Naive B cell (primary cell): ENCODE measurements around the gene SMG9. TPM values are rescaled to one million over a fixed set of nuclear protein-coding genes. Genes with fewer than 3 reads are reported as not detected.

ENCODE experiments used
- ATAC-seq, 2 donors: fragments of 150-1000 bp; cut with Tn5 transposase; 2 replicates each; pipeline ENCODE4 v1.10.0; 2021; ENCODE audit warnings: low read depth in 2 of 2, mild to moderate bottlenecking in 2 of 2, moderate library complexity in 2 of 2
- DNase-seq: peaks from one replicate; pipeline ENCODE4 v3.0.0; 2022
- H3K27ac Mint-ChIP-seq, 6 donors: one replicate each; pipeline ENCODE4 v1.8.0; 2020 to 2022; ENCODE audit warnings: mild to moderate bottlenecking in 6 of 6, mixed read lengths in 6 of 6, moderate library complexity in 5 of 6, inconsistent platforms in 2 of 6
- H3K27me3 Mint-ChIP-seq, 3 donors: one replicate each; pipeline ENCODE4 v1.8.0; 2021 to 2022; ENCODE audit warnings: mixed read lengths in 3 of 3, mild to moderate bottlenecking in 1 of 3
- H3K36me3 Mint-ChIP-seq, 2 donors: one replicate each; pipeline ENCODE4 v1.8.0; 2020 to 2022; ENCODE audit warnings: mixed read lengths in 2 of 2, inconsistent platforms in 1 of 2, mild to moderate bottlenecking in 1 of 2
- H3K4me1 Mint-ChIP-seq, 3 donors: one replicate each; pipeline ENCODE4 v1.8.0; 2020 to 2022; ENCODE audit warnings: mixed read lengths in 3 of 3, inconsistent platforms in 1 of 3, mild to moderate bottlenecking in 1 of 3, moderate library complexity in 1 of 3
- H3K4me3 Mint-ChIP-seq, 8 donors: one replicate each; pipeline ENCODE4 v1.8.0; 2020 to 2022; ENCODE audit warnings: mild to moderate bottlenecking in 8 of 8, mixed read lengths in 8 of 8, moderate library complexity in 8 of 8, inconsistent platforms in 2 of 8
- H3K9me3 Mint-ChIP-seq, 7 donors: one replicate each; pipeline ENCODE4 v1.8.0; 2020 to 2022; ENCODE audit warnings: mixed read lengths in 7 of 7, mild to moderate bottlenecking in 5 of 7, inconsistent platforms in 2 of 7, moderate library complexity in 1 of 7
- polyA plus RNA-seq, 6 donors: library from polyadenylated mRNA; unstranded; fragments of 300-500 nt; fragmentation: Illumina TruSeq; gene quantifications; one replicate each; pipeline ENCODE4 v1.2.3, GENCODE V29; 2021; ENCODE audit warnings: low read depth in 6 of 6

The SMG9 gene
- polyA plus RNA-seq = 10 to 100 TPM in 2 of 6 donors, 1 to 10 TPM in 4; 2.7 to 13.0 (median 8.2) TPM

DNA sequence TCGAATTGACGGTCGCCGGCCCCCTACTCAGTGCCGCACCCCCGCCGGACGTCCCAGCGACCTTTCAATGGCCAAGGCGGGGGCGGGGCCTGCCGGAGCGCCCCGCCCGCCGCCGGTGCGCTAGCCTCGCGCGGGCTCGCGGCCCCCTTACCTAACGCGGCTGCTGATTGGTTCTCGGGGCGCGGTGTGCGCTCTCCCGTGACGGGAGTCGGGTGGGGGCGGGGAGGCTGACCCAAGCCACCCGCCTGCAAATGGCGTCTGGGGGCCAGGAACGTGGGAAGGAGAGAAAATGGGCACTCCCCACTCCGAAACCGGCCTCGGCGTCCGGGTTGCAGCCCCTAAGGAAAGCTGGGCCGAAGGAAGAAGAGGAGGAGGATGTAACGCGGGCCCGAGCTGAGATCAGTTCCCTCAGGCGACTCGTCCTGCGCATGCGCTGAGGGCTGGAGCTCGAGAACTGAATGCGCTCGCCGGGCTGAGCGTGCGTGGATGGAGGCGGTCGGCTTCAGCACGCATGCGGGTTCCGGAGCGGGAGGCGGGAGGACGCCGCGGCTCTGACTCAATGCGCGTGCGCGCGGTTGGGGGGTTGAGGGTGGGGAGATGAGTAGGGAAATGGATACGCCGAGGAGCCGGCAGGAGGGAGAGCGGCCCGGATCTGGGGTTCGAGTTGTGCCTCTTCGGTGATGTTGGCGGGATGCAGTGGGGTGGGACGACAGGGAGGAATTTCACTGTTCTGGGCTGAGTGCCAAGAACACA lies at the start of gene SMG9:
TSS of gene SMG9 (minus strand) at position 460 of the 753 bp plus-strand sequence. CDS start 4,221 bp downstream, outside the sequence.
- Mint-ChIP-seq H3K4me1 (peaks cover 44 to 71% (median 48%) of the 10 kb centered on the region in 3 donors), H3K9me3 (no peaks in the 10 kb centered on the region), H3K27me3 (no peaks in the 10 kb centered on the region), H3K27ac (peak within 1 kb of the TSS; percentile 96 to 99 (median 98)), H3K36me3 (peaks cover 7 to 9% of the 10 kb centered on the region in 2 donors), H3K4me3 (peak within 1 kb of the TSS; percentile 94 to 99 (median 97))
- ATAC-seq = peak; percentile 70 to 74
- DNase-seq = peak; percentile 99

- Mint-ChIP-seq H3K9me3 (no peaks in the 10 kb centered on the region), H3K27me3 (peaks cover 9 to 50% (median 45%) of the 10 kb centered on the region in 3 donors), H3K4me3 (no peak overlapping the region), H3K27ac (no peak overlapping the region), H3K4me1 (peaks cover 1 to 3% (median 2%) of the 10 kb centered on the region in 3 donors), H3K36me3 (no peaks in the 10 kb centered on the region)
- no peak for ATAC-seq
- DNase-seq = no peak
Measured at GRCh38 chr19:43804432-43804831, 49.7 kb upstream of the SMG9 start.

DNA sequence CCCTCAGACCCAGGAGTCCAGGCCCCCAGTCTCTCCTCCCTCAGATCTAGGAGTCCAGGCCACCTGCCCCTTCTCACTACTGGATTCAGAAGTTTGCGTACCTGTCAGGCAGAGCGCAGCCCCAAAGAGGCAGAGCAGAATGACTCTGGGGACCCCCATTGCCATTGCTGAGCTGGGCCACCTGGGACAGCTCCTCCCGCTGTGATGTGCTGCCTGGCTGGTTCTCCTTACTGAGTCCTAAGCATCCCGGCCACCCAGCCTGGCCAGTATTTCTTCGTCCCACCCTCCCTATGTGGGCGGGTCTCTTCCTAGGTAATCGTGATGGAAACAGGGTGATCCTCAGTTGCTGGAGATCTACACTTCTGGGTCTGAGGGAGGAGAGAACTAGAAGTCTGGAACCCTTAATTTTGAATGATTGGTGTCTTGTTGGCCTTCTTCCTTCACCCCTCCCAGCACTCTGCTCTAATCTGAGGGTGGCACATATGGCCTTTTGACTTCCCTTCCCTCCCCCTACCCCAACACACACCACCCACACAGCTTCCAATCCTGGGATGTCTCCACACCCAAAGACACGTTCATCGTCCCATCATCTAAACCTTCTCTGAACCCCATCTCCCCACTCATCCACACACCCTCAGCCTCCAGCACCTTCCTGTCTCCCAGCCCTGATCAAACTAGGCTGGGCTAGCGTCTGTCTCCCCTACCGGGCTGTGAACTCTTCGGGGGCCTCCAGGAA lies 47.6 kb upstream of the SMG9 start, which contains the start of gene LYPD5:
TSS of gene LYPD5 (minus strand) at position 232 of the 736 bp plus-strand sequence. CDS start at position 165, 67 bp downstream.
- Mint-ChIP-seq H3K4me1 (peaks cover 14 to 19% (median 16%) of the 10 kb centered on the region in 3 donors), H3K27me3 (peaks cover 9 to 62% (median 57%) of the 10 kb centered on the region in 3 donors), H3K36me3 (no peaks in the 10 kb centered on the region), H3K4me3 (no peak within 1 kb of the TSS), H3K9me3 (peaks cover 0 to 2% (median 0%) of the 10 kb centered on the region in 7 donors), H3K27ac (peak within 1 kb of the TSS in 3 of 6 donors; percentile 21 to 58 (median 56))
- no peak for DNase-seq
- no peak for ATAC-seq

DNA sequence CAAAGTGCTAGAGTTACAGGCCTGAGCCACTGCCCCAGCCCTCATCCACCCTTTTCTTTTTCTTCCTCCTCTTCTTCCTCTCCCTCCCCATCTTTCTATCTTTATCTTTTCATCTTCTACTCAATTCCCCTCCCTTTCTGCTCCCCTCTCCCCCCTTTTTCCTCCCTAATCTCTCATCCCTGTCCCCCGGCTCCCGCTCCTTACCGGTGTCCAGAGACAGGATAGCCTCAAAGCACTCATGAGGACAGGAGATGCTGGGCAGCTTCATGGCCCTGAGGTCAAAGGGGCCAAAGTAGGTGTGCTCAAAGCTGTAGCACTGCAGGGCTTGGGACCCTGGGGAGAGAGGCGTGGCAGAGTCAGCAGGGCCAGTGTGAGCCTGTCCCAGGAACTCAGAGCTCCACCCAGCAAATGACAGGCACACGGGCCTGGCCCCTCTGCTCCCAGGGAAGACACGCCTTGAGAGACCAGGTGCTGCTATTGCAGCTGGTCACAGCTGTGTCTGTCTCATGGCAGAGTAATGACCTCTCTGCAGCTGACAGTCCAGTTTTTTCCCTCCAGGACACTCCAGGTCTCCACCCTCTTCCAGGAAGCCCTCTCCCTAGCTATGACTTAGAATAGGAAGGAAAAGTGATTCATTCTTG lies 44.9 kb upstream of the SMG9 start:
- Mint-ChIP-seq H3K4me3 (peak overlapping the region; percentile 20 to 87 (median 75)), H3K27ac (no peak overlapping the region), H3K27me3 (peaks cover 14 to 71% (median 68%) of the 10 kb centered on the region in 3 donors), H3K9me3 (peaks cover 0 to 11% (median 6%) of the 10 kb centered on the region in 7 donors), H3K4me1 (peaks cover 16 to 19% (median 18%) of the 10 kb centered on the region in 3 donors), H3K36me3 (peaks cover 0 to 7% of the 10 kb centered on the region in 2 donors)
- DNase-seq = no peak
- no peak for ATAC-seq

DNA sequence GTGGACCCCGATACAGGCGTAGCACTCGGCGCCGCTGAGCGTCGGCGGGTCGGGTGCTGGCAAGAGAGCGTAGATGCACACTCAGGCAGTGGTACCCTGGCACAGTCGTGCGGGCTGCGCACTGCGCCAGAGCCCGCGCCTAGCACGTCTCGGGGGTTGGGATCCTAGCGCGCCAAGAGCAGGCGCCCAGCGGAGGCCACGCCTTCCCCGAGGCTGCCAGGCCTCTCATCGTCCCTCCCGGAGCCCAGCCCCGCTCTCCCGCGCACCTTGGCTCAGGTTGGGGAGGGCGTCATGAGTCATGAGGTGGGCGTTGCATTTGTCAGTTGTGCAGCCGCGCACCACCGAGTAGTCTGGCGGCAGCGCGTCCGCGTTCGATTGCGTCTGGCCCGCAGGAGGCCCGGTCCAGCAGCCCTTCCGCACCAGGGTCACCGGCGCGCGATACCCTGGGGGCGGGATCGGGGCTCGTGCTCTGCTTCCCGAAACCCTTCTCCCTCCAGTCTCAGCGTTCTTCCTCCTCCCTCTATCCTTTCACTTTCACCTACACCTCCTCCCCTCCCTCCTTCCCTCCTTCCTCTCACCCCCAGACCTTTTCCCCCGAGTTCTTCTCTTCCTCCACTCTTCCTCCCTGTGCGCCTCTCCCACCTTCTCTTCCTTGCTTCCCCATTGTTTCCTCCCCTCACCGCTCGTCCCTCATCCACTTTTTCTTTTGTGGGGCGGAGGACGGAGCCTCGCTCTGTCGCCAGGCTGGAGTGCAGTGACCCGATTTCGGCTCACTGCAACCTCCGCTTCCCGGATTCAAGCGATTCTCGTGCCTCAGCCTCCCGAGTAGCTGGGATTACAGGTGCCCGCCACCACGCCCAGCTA lies 44.0 kb upstream of the SMG9 start:
- DNase-seq = no peak
- Mint-ChIP-seq H3K4me3 (peak overlapping the region; percentile 20 to 87 (median 75)), H3K9me3 (peaks cover 0 to 11% (median 6%) of the 10 kb centered on the region in 7 donors), H3K36me3 (peaks cover 0 to 7% of the 10 kb centered on the region in 2 donors), H3K4me1 (peaks cover 16 to 19% (median 18%) of the 10 kb centered on the region in 3 donors), H3K27ac (peak overlapping the region in 3 of 6 donors; percentile 72 to 80 (median 74)), H3K27me3 (peaks cover 15 to 78% (median 71%) of the 10 kb centered on the region in 3 donors)
- peak; percentile 58 to 61 for ATAC-seq

GRCh38 chr19:43798026-43798545 lies 43.3 kb upstream of the SMG9 start:
- peak overlapping the region in 1 of 6 donors; percentile 67 for H3K27ac Mint-ChIP-seq
- H3K9me3 Mint-ChIP-seq = peaks cover 0 to 11% (median 6%) of the 10 kb centered on the region in 7 donors

DNA sequence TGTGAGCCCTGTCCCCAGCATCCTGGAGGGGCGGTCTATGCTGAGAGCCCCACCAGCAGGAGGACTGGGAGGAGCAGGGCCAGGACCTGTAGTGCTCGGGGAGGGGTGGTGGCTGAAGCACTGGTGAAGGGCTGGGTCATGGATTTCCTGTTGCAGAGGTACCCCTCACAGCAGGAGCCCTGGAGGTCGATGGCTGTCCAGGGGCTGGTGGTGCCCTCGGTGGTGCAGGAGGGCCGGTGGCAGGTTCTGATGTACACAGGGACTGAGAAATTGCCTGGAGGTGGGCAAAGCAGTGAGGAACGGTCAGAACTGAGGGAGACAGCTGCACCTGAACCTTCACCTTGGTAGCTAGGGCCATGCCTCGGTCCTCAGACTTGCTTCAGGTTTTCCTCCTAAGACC lies 42.8 kb upstream of the SMG9 start:
- H3K36me3 Mint-ChIP-seq = peaks cover 0 to 7% of the 10 kb centered on the region in 2 donors
- peaks cover 0 to 11% (median 6%) of the 10 kb centered on the region in 7 donors for H3K9me3 Mint-ChIP-seq
- H3K27me3 Mint-ChIP-seq = peaks cover 18 to 78% (median 71%) of the 10 kb centered on the region in 3 donors
- peaks cover 16 to 19% (median 18%) of the 10 kb centered on the region in 3 donors for H3K4me1 Mint-ChIP-seq
- peak overlapping the region in 5 of 8 donors; percentile 33 to 83 (median 51) for H3K4me3 Mint-ChIP-seq
- DNase-seq (no peak), ATAC-seq (no peak)
- H3K27ac Mint-ChIP-seq = no peak overlapping the region

More at GRCh38 chr19:43798026-43798545, 43.3 kb upstream of the SMG9 start:
- Mint-ChIP-seq H3K4me3 (peak overlapping the region; percentile 20 to 83 (median 75)), H3K27me3 (peaks cover 18 to 84% (median 77%) of the 10 kb centered on the region in 3 donors), H3K36me3 (peaks cover 0 to 7% of the 10 kb centered on the region in 2 donors), H3K4me1 (peaks cover 16 to 19% (median 18%) of the 10 kb centered on the region in 3 donors)
- no peak for DNase-seq
- ATAC-seq = no peak

GRCh38 chr19:43797118-43797517 lies 42.4 kb upstream of the SMG9 start:
- peaks cover 16 to 19% (median 18%) of the 10 kb centered on the region in 3 donors for H3K4me1 Mint-ChIP-seq
- H3K36me3 Mint-ChIP-seq = peaks cover 0 to 7% of the 10 kb centered on the region in 2 donors
- peaks cover 18 to 74% (median 67%) of the 10 kb centered on the region in 3 donors for H3K27me3 Mint-ChIP-seq
- H3K9me3 Mint-ChIP-seq = peaks cover 0 to 11% (median 6%) of the 10 kb centered on the region in 7 donors
- ATAC-seq = no peak
- peak overlapping the region in 6 of 8 donors; percentile 33 to 81 (median 59) for H3K4me3 Mint-ChIP-seq
- no peak for DNase-seq
- no peak overlapping the region for H3K27ac Mint-ChIP-seq

DNA sequence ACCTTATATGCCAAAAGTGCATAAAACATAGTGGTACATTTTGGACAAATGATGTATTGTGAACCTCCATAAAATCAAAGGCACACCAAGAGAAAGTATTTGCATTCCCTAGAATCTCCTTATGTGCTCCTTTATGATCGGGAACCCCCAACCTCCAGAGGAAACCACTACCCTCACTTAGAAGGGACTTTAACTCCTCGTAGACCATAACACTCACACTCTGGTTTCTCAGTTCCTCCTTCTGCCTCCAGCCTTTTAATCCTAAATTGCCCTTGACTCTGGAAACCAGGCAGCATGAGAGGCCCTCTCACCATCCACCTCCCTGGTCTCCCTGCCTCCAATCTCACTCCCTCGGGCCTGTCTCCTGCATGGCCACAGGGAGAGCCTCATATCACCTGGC lies 35.8 kb upstream of the SMG9 start:
- Mint-ChIP-seq H3K36me3 (no peaks in the 10 kb centered on the region), H3K4me1 (peaks cover 2 to 5% (median 5%) of the 10 kb centered on the region in 3 donors), H3K27me3 (peaks cover 14 to 29% (median 21%) of the 10 kb centered on the region in 3 donors), H3K9me3 (peaks cover 0 to 2% (median 0%) of the 10 kb centered on the region in 7 donors), H3K27ac (peak overlapping the region in 1 of 6 donors; percentile 93), H3K4me3 (peak overlapping the region in 1 of 8 donors; percentile 65)
- DNase-seq (no peak), ATAC-seq (no peak)

DNA sequence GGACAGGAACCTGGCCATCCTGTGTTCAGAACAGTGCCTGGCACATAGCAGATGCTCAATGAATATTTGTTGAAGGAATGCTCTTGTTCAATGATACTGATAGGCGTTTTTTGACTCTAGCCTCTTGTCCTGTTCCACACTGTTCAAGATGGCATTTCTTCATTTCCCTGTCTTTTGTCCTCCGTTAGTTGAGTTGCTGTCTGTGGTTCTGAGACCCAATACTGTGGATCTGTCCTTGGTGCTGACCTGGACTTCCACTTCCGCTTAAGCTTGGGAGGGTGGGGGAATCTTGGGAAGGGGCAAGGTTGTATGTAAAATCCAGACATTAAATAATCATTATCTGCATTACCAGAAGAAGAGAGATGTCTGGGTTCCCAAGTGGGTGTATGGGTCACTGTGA lies 34.3 kb upstream of the SMG9 start:
- H3K27me3 Mint-ChIP-seq = peaks cover 9 to 21% (median 9%) of the 10 kb centered on the region in 3 donors
- H3K4me1 Mint-ChIP-seq = peaks cover 12 to 16% (median 14%) of the 10 kb centered on the region in 3 donors
- DNase-seq = no peak
- ATAC-seq = no peak
- H3K27ac Mint-ChIP-seq = no peak overlapping the region
- no peaks in the 10 kb centered on the region for H3K9me3 Mint-ChIP-seq
- H3K4me3 Mint-ChIP-seq = no peak overlapping the region
- no peaks in the 10 kb centered on the region for H3K36me3 Mint-ChIP-seq

GRCh38 chr19:43786665-43787064 lies 31.9 kb upstream of the SMG9 start:
- H3K4me1 Mint-ChIP-seq = peaks cover 31 to 38% (median 32%) of the 10 kb centered on the region in 3 donors
- no peak for DNase-seq
- no peak overlapping the region for H3K27ac Mint-ChIP-seq
- H3K9me3 Mint-ChIP-seq = no peaks in the 10 kb centered on the region
- no peaks in the 10 kb centered on the region for H3K36me3 Mint-ChIP-seq
- ATAC-seq = no peak
- H3K4me3 Mint-ChIP-seq = no peak overlapping the region
- peaks cover 0 to 29% (median 4%) of the 10 kb centered on the region in 3 donors for H3K27me3 Mint-ChIP-seq
